ENCODE data around the gene MCRIP1. TPM values are rescaled to one million over a fixed set of nuclear protein-coding genes. Genes with fewer than 3 reads are reported as not detected.

Gene MCRIP1
- total RNA-seq, 2 donors from 2014 or later, result 164 to 183 TPM

GRCh38 chr17:81851423-81851822 lies 18.3 kb upstream of the MCRIP1 start:
- H3K9ac ChIP-seq (ENCODE audit: extremely low read depth, low read length, poor library complexity, severe bottlenecking), result no peak overlapping the region
- H3K4me3 ChIP-seq (ENCODE audit: low read length), result no peak overlapping the region
- H3K27ac ChIP-seq (ENCODE audit: low read depth, low read length), result no peak overlapping the region
- no peak overlapping the region for H3K27ac Mint-ChIP-seq
- no peaks in the 10 kb centered on the region for H3K9me3 ChIP-seq (ENCODE audit: control insufficient read depth, low read length)
- H3K27me3 ChIP-seq (ENCODE audit: control insufficient read depth, insufficient read depth, low read length, poor library complexity, severe bottlenecking), result no peaks in the 10 kb centered on the region
- no peaks in the 10 kb centered on the region for H3K9me3 Mint-ChIP-seq
- H3K36me3 Mint-ChIP-seq (ENCODE audit: low read depth), result peaks cover 62% of the 10 kb centered on the region
- no peak for DNase-seq
- peaks cover 82% of the 10 kb centered on the region for H3K36me3 ChIP-seq (ENCODE audit: control insufficient read depth, insufficient read depth, low read length)
- H3K27me3 Mint-ChIP-seq (ENCODE audit: insufficient read depth), result no peaks in the 10 kb centered on the region
- TF ChIP-seq CTCF (conservative IDR thresholded peaks at IDR 0.05), result no peak
- H3K4me1 ChIP-seq (ENCODE audit: control insufficient read depth, insufficient read depth, low read length), result no peaks in the 10 kb centered on the region
- no peak overlapping the region for H3K4me3 Mint-ChIP-seq
- no peaks in the 10 kb centered on the region for H3K4me1 Mint-ChIP-seq
- WGBS, 2 experiments (ENCODE audit: insufficient coverage in 1 of 2, insufficient read length in 1 of 2), result 95 to 97% methylated on average over 16 of the region's 16 CpGs

GRCh38 chr17:81849457-81849856 lies 16.4 kb upstream of the MCRIP1 start:
- H3K9ac ChIP-seq (ENCODE audit: extremely low read depth, low read length, poor library complexity, severe bottlenecking), result no peak overlapping the region
- no peak overlapping the region for H3K4me3 Mint-ChIP-seq
- DNase-seq, result no peak
- H3K4me3 ChIP-seq (ENCODE audit: low read length), result no peak overlapping the region
- H3K36me3 Mint-ChIP-seq (ENCODE audit: low read depth), result peaks cover 61% of the 10 kb centered on the region
- TF ChIP-seq CTCF (conservative IDR thresholded peaks at IDR 0.05), result no peak
- H3K27me3 ChIP-seq (ENCODE audit: control insufficient read depth, insufficient read depth, low read length, poor library complexity, severe bottlenecking), result no peaks in the 10 kb centered on the region
- H3K27ac ChIP-seq (ENCODE audit: low read depth, low read length), result no peak overlapping the region
- H3K4me1 Mint-ChIP-seq, result no peaks in the 10 kb centered on the region
- H3K9me3 ChIP-seq (ENCODE audit: control insufficient read depth, low read length), result no peaks in the 10 kb centered on the region
- H3K27ac Mint-ChIP-seq, result no peak overlapping the region
- peaks cover 82% of the 10 kb centered on the region for H3K36me3 ChIP-seq (ENCODE audit: control insufficient read depth, insufficient read depth, low read length)
- H3K4me1 ChIP-seq (ENCODE audit: control insufficient read depth, insufficient read depth, low read length), result no peaks in the 10 kb centered on the region
- WGBS, 2 experiments (ENCODE audit: insufficient coverage in 1 of 2, insufficient read length in 1 of 2), result 95% methylated on average over 10 of the region's 12 CpGs; no CpG with 5 or more reads in 1 of the 2 experiments
- H3K9me3 Mint-ChIP-seq, result no peaks in the 10 kb centered on the region
- no peaks in the 10 kb centered on the region for H3K27me3 Mint-ChIP-seq (ENCODE audit: insufficient read depth)

- DNase-seq, result no peak
- H3K27me3 Mint-ChIP-seq (ENCODE audit: insufficient read depth), result no peaks in the 10 kb centered on the region
- Histone ChIP-seq H3K4me1 (ENCODE audit: control insufficient read depth, insufficient read depth, low read length) (no peaks in the 10 kb centered on the region), H3K9ac (ENCODE audit: extremely low read depth, low read length, poor library complexity, severe bottlenecking) (no peak overlapping the region), H3K4me3 (ENCODE audit: low read length) (no peak overlapping the region), H3K27me3 (ENCODE audit: control insufficient read depth, insufficient read depth, low read length, poor library complexity, severe bottlenecking) (no peaks in the 10 kb centered on the region), H3K36me3 (ENCODE audit: control insufficient read depth, insufficient read depth, low read length) (peaks cover 79% of the 10 kb centered on the region), H3K27ac (ENCODE audit: low read depth, low read length) (no peak overlapping the region), H3K9me3 (ENCODE audit: control insufficient read depth, low read length) (no peaks in the 10 kb centered on the region)
- no peaks in the 10 kb centered on the region for H3K4me1 Mint-ChIP-seq
- peak overlapping the region; percentile 21 for H3K27ac Mint-ChIP-seq
- no peak for TF ChIP-seq CTCF (conservative IDR thresholded peaks at IDR 0.05)
- H3K9me3 Mint-ChIP-seq, result no peaks in the 10 kb centered on the region
- 93 to 94% methylated on average over 19 to 24 of the region's 24 CpGs for WGBS, 2 experiments (ENCODE audit: insufficient coverage in 1 of 2, insufficient read length in 1 of 2)
- peaks cover 56% of the 10 kb centered on the region for H3K36me3 Mint-ChIP-seq (ENCODE audit: low read depth)
- no peak overlapping the region for H3K4me3 Mint-ChIP-seq
These were observed 13.9 kb upstream of the MCRIP1 start for GRCh38 chr17:81846743-81847689.

Data from endodermal cell (in vitro differentiated cells).